ENCODE results near the gene MEGF10. TPM values are rescaled to one million over a fixed set of nuclear protein-coding genes. Genes with fewer than 3 reads are reported as not detected.

Gene MEGF10
- total RNA-seq, 1 donor: 1.3 TPM

DNA sequence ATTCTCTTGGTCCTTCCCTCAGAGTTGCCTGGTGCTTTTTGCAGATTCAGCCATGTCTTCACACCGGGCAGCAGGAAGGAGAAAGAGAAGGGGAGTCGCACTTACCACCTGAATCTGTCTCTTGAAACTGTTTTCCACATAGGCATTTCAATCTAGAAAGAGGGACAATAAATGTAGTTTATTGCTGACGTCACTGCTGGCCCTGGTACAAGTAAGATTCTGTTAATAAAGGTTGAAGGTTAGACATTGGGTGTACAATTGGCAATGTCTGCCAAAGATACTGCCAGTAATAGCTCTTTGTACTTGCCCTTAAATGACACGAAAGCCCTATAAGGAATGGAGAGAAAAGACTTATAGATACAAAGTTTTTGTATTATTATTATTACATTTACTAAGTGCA, 72.8 kb downstream of the MEGF10 start:
- TF ChIP-seq, protein P1, sequence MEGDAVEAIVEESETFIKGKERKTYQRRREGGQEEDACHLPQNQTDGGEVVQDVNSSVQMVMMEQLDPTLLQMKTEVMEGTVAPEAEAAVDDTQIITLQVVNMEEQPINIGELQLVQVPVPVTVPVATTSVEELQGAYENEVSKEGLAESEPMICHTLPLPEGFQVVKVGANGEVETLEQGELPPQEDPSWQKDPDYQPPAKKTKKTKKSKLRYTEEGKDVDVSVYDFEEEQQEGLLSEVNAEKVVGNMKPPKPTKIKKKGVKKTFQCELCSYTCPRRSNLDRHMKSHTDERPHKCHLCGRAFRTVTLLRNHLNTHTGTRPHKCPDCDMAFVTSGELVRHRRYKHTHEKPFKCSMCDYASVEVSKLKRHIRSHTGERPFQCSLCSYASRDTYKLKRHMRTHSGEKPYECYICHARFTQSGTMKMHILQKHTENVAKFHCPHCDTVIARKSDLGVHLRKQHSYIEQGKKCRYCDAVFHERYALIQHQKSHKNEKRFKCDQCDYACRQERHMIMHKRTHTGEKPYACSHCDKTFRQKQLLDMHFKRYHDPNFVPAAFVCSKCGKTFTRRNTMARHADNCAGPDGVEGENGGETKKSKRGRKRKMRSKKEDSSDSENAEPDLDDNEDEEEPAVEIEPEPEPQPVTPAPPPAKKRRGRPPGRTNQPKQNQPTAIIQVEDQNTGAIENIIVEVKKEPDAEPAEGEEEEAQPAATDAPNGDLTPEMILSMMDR (IDR thresholded peaks at IDR 0.05; ENCODE audit: insufficient read depth, low read depth, low read length): no peak
- H3K4me3 ChIP-seq (ENCODE audit: low read depth, low read length): no peak overlapping the region
- no peak for DNase-seq (ENCODE audit: low read depth)

DNA sequence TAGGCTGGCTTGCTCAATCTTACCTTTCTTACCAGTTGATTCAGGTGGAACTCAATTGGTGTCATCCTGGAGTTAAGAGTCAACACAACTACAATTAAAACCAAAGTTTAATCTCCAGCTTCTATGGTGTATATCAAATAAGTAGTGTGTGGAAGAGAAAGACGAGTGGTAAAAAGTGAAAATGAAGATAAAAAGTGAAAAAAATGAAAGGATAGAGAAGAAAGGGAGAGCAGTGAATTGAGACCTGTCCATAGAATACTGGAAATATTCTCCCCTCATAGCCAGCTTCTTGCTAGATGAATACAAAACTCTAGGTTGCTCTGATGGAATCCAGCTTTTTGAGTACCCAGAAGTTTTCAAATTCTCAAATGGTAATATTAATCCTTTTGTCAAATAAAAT, 76.4 kb downstream of the MEGF10 start:
- DNase-seq (ENCODE audit: low read depth): no peak
- no peak overlapping the region for H3K4me3 ChIP-seq (ENCODE audit: low read depth, low read length)
- TF ChIP-seq, protein P1 (IDR thresholded peaks at IDR 0.05; ENCODE audit: insufficient read depth, low read depth, low read length): no peak

DNA sequence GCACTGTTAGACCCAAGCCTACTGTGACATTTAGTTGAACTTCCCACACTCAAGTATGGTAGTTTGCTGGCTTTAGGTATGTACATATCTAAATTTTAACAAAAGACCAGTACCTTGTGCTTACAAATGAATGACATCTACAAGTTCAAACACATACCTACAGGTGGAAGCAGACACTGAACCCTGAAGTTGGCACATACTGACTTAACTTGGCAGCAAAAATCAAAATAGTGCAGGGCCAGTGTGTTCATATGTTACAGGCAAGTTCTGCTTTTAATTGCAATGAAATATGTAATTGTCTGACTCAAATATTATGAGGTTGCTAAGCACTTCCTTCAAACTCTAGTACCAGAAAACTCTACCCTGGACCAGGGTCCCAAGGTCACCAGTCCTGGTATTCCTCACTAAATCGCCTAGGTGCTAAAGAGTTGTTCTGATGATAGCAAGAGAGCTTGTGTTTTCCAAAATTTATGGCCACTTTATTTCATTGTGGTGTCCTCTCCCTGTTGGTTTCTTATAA, 77.4 kb downstream of the MEGF10 start:
- TF ChIP-seq, protein P1 (IDR thresholded peaks at IDR 0.05; ENCODE audit: insufficient read depth, low read depth, low read length): no peak
- no peak for DNase-seq (ENCODE audit: low read depth)
- no peak overlapping the region for H3K4me3 ChIP-seq (ENCODE audit: low read depth, low read length)

DNA sequence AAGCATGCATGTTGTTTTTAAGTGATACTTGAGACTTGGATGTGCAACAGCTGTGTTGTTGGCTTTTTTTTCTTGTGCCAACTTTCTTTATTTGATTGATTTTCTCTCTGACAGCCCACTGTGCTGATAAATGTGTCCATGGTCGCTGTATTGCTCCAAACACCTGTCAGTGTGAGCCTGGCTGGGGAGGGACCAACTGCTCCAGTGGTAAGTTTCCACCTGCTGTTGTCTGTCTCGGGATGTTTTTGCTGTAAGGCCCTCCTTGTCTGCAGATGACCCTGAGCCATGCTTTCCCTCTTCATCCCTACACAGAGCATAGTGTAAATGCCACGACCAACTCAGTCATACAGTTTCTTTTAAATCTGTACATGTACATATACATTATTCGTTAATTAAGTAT, 79.2 kb downstream of the MEGF10 start:
- H3K4me3 ChIP-seq (ENCODE audit: low read depth, low read length): no peak overlapping the region
- TF ChIP-seq, protein P1 (IDR thresholded peaks at IDR 0.05; ENCODE audit: insufficient read depth, low read depth, low read length): no peak
- DNase-seq (ENCODE audit: low read depth): no peak

DNA sequence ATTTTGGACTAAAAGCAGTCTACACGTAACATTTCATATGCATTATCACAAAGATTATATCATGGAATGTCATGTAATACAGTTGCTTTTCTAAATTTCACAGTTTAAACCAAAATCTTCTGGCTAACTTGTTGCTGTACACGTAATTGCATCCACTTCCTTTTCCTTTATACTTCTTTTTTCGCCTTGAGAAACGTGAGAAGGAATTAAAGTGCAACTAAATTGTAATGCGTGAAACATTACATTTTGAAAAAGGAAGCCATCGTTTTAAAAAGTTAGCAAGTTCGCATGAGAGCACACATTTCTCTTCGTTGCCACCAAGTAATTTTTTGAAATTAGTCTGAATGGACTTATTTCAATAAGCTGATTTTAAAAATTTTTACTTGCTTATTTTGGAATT, 80.0 kb downstream of the MEGF10 start:
- no peak for DNase-seq (ENCODE audit: low read depth)
- TF ChIP-seq, protein P1 (IDR thresholded peaks at IDR 0.05; ENCODE audit: insufficient read depth, low read depth, low read length): no peak
- no peak overlapping the region for H3K4me3 ChIP-seq (ENCODE audit: low read depth, low read length)

DNA sequence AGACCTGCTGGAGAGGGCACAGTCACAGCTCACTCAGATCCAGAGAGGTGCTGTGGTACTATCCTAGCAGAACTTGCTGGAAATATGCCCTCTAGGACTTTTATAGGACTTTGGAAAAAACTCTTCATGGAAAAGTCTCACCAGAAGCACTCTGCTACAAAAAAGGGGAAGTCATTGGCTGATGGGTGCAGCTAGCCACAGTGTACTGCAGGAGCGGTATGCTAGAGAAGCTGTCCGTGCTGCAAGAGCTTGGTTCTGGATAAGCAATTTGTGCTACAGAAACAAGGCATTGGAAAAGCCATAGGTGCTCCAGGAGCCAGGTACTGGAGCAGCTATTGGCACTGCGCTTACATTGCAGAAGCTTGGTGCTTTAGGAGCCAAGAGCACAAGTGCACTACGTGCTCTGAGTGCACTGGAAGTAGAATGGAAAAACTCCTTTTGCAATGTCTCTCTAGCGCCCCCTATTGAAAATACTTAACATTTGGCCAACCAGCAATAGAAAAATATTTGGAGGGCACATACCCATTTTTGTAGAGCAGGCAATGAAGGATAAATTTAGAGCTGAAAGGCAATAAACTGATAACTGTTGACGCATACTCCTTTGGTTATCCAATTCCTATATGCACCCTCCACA, 83.4 kb downstream of the MEGF10 start:
- TF ChIP-seq, protein P1 (IDR thresholded peaks at IDR 0.05; ENCODE audit: insufficient read depth, low read depth, low read length): peak; percentile 34
- H3K4me3 ChIP-seq (ENCODE audit: low read depth, low read length): no peak overlapping the region
- no peak for DNase-seq (ENCODE audit: low read depth)

DNA sequence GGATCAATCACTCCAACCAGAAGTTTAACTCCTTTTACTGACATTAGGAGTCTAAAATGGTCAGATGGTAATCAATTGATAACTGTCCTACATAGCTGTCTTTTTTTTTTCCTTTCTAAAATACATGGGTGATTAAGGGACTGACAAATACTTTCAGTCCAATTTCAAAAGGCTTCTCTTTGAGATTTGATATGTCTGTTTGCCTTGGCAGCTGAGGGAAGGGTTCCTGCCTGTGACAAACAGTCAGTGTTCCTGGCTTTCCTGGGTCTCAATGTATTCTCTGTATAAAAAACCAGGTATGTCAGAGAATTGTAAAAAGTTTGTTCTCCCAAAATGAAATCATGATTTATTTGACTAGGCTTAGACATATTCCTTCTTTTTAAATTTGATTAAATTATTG, 84.5 kb downstream of the MEGF10 start:
- TF ChIP-seq, protein P1 (IDR thresholded peaks at IDR 0.05; ENCODE audit: insufficient read depth, low read depth, low read length): no peak
- H3K4me3 ChIP-seq (ENCODE audit: low read depth, low read length): no peak overlapping the region
- DNase-seq (ENCODE audit: low read depth): no peak
